GM23248 (cell line): ENCODE results near the gene C13orf42. TPM values are rescaled to one million over a fixed set of nuclear protein-coding genes. Genes with fewer than 3 reads are reported as not detected.
"Not testable (repeated sequence)": the region's sequence is repeated elsewhere in the genome, so short reads cannot be mapped to it uniquely, and the experiment has no call there.

Experiments used
- DNase-seq: peaks from one replicate; pipeline ENCODE4 v3.0.0-alpha.2; 2015
- H2AFZ ChIP-seq: fragments of 200-600 bp; sonication (generic); 2 replicates; pipeline ENCODE4 v1.6.1; 2016; ENCODE audit warnings: antibody characterized with exemption
- H3F3A ChIP-seq: fragments of 200-600 bp; sonication (generic); 2 replicates; pipeline ENCODE4 v1.6.1; 2016; ENCODE audit warnings: mild to moderate bottlenecking, antibody characterized with exemption, mixed run types; ENCODE audit not compliant: insufficient read depth
- H3K27ac ChIP-seq: fragments of 200-600 bp; sonication (generic); 2 replicates; pipeline ENCODE4 v1.5.1; 2016; ENCODE audit warnings: mild to moderate bottlenecking
- H3K27me3 ChIP-seq: fragments of 200-600 bp; sonication (generic); replicated peaks from 2 replicates; pipeline ENCODE4 v1.6.1; 2016; ENCODE audit warnings: mild to moderate bottlenecking; ENCODE audit not compliant: insufficient read depth
- H3K36me3 ChIP-seq: fragments of 200-600 bp; sonication (generic); 2 replicates; pipeline ENCODE4 v1.6.1; 2016; ENCODE audit warnings: low read depth, mild to moderate bottlenecking
- H3K4me1 ChIP-seq: fragments of 200-600 bp; sonication (generic); 2 replicates; pipeline ENCODE4 v1.6.1; 2016; ENCODE audit warnings: mild to moderate bottlenecking; ENCODE audit not compliant: insufficient read depth
- H3K4me2 ChIP-seq: fragments of 200-600 bp; sonication (generic); one replicate; pipeline ENCODE4 v1.6.1; 2016; ENCODE audit warnings: mild to moderate bottlenecking; ENCODE audit not compliant: unreplicated experiment
- H3K4me3 ChIP-seq: fragments of 200-600 bp; sonication (generic); 2 replicates; pipeline ENCODE4 v1.5.1; 2016; ENCODE audit warnings: mild to moderate bottlenecking
- H3K79me2 ChIP-seq: fragments of 200-600 bp; sonication (generic); 2 replicates; pipeline ENCODE4 v1.6.1; 2016; ENCODE audit warnings: mild to moderate bottlenecking; ENCODE audit not compliant: insufficient read depth
- H3K9ac ChIP-seq: fragments of 200-600 bp; sonication (generic); 2 replicates; pipeline ENCODE4 v1.6.1; 2016; ENCODE audit warnings: mild to moderate bottlenecking
- H3K9me2 ChIP-seq: fragments of 200-600 bp; sonication (generic); 2 replicates; pipeline ENCODE4 v1.6.1; 2016; ENCODE audit warnings: mixed run types, mild to moderate bottlenecking, moderate library complexity; ENCODE audit not compliant: insufficient read depth
- H3K9me3 ChIP-seq: fragments of 200-600 bp; sonication (generic); one replicate; pipeline ENCODE4 v1.6.1; 2017; ENCODE audit warnings: low read depth
- H4K20me1 ChIP-seq: fragments of 200-600 bp; sonication (generic); 2 replicates; pipeline ENCODE4 v1.6.0; 2016; ENCODE audit not compliant: insufficient read depth
- EZH2 ChIP-seq: fragments of 200-600 bp; sonication (generic); IDR thresholded peaks from 2 replicates; pipeline ENCODE4 v1.6.1; 2018; ENCODE audit warnings: antibody characterized with exemption, mild to moderate bottlenecking; ENCODE audit not compliant: insufficient read depth, poor library complexity, severe bottlenecking
- EZH2phosphoT487 ChIP-seq: fragments of 200-600 bp; sonication (generic); IDR thresholded peaks from 2 replicates; pipeline ENCODE4 v1.6.1; 2018; ENCODE audit warnings: antibody characterized with exemption, moderate library complexity, mild to moderate bottlenecking, low read depth; ENCODE audit not compliant: insufficient read depth
- WGBS, 2 experiments: methylation state at CpG; one replicate each; pipeline ENCODE4 v1.1.6; 2015 to 2017; ENCODE audit warnings: low lambda C conversion rate in 2 of 2, low coverage in 1 of 2; ENCODE audit errors: missing lambda C conversion rate in 2 of 2; 5-methylcytosine and 5-hydroxymethylcytosine counted together
- in situ Hi-C: fragments of 300-500 bp; cut with MboI; formaldehyde crosslinking; loops from 2 replicates; pipeline ENCODE4 v1.15.0; 2020
- polyA plus RNA-seq: library from polyadenylated mRNA; unstranded; fragments of >200 nt; fragmentation: Nextera tagmentation; extraction: Ambion mirVana; gene quantifications from 2 replicates; pipeline ENCODE4 v1.2.1, GENCODE V29; 2016
- total RNA-seq: library from RNA; depleted of rRNA; stranded (reverse); fragments of >200 nt; shearing (Covaris generic); gene quantifications from 2 replicates; pipeline ENCODE4 v1.2.3, GENCODE V29; 2014

C13orf42 gene
- total and polyA plus RNA-seq, 2 experiments from 2014 or later = not detected

DNA sequence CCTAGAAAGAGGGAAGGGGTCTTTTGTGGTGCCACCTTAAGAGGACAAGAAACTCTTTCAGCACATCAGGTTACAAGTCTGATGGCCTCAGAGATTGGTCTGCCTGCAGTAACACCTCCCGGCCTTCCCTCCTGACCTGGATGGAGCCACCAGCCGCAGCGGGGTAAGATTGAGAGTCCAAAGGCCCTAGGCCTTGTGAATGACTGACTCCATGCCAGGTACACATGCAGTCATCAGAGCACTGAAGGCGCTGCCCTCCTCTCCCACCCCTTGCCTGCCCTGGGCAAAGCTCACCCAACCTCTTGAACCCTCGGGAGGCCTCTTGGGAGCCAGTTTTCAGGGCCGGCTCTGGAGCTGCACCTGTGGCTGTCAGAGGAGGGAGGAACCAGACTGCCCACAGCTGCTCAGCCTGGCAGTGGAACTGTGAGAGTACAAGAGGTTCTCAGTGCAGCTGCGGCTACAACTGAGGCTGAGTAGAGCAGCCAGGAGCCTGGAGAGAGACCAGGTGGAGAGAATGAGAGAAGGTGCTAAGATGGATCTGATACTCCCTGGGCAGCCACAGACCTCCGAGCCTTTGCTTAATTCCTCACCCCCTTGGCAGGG is 23.8 kb upstream of the C13orf42 start:
- H3K4me2 ChIP-seq = no peak overlapping the region
- no peaks in the 10 kb centered on the region for H3K36me3 ChIP-seq
- no peaks in the 10 kb centered on the region for H3K4me1 ChIP-seq
- H3K27ac ChIP-seq = no peak overlapping the region
- H3F3A ChIP-seq = no peaks in the 10 kb centered on the region
- no peaks in the 10 kb centered on the region for H3K9me3 ChIP-seq
- H3K9me2 ChIP-seq = no peaks in the 10 kb centered on the region
- H2AFZ ChIP-seq = no peak overlapping the region
- H3K79me2 ChIP-seq = no peaks in the 10 kb centered on the region
- no peak for DNase-seq
- H3K4me3 ChIP-seq = no peak overlapping the region
- in situ Hi-C loops = no loop called here
- H3K9ac ChIP-seq = no peak overlapping the region
- TF ChIP-seq EZH2phosphoT487 (no peak), EZH2 (no peak)
- H4K20me1 ChIP-seq = no peaks in the 10 kb centered on the region
- H3K27me3 ChIP-seq = peaks cover 8% of the 10 kb centered on the region
- 64 to 65% methylated on average over 8 of the region's 8 CpGs for WGBS, 2 experiments

DNA sequence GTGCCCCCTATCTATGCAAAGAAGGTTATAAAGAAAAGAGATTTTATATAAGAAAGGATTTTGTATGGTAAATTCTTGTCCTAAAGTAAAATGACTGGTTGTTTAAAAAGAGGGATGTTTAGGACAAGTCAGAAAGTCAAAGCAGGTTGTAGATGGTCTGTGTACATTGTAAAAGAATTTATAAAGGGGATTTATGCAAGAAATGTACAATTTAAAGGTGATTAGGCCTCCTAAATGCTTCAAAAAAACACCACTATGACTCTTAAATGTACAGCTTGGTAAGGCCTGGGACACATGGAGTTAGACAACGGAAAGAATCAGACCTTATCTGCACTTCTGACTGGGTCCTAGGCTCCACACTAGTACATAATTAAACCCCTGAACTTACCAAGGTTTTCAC is 19.3 kb upstream of the C13orf42 start:
- H3K4me3 ChIP-seq = no peak overlapping the region
- in situ Hi-C loops = no loop called here
- no peaks in the 10 kb centered on the region for H3K36me3 ChIP-seq
- no peaks in the 10 kb centered on the region; the same call in 1 of the 2 replicates for H3K27me3 ChIP-seq
- H4K20me1 ChIP-seq = no peaks in the 10 kb centered on the region
- no peak overlapping the region for H3K9ac ChIP-seq
- no peak overlapping the region for H3K27ac ChIP-seq
- no peak overlapping the region for H2AFZ ChIP-seq
- H3K9me3 ChIP-seq = no peaks in the 10 kb centered on the region
- no peak for DNase-seq
- no peaks in the 10 kb centered on the region for H3K9me2 ChIP-seq
- 57 to 65% methylated on average over 1 of the region's 1 CpG for WGBS, 2 experiments
- no peaks in the 10 kb centered on the region for H3K4me1 ChIP-seq
- H3K79me2 ChIP-seq = no peaks in the 10 kb centered on the region
- H3K4me2 ChIP-seq = no peak overlapping the region
- H3F3A ChIP-seq = no peaks in the 10 kb centered on the region
- TF ChIP-seq EZH2phosphoT487 (no peak), EZH2 (no peak)

DNA sequence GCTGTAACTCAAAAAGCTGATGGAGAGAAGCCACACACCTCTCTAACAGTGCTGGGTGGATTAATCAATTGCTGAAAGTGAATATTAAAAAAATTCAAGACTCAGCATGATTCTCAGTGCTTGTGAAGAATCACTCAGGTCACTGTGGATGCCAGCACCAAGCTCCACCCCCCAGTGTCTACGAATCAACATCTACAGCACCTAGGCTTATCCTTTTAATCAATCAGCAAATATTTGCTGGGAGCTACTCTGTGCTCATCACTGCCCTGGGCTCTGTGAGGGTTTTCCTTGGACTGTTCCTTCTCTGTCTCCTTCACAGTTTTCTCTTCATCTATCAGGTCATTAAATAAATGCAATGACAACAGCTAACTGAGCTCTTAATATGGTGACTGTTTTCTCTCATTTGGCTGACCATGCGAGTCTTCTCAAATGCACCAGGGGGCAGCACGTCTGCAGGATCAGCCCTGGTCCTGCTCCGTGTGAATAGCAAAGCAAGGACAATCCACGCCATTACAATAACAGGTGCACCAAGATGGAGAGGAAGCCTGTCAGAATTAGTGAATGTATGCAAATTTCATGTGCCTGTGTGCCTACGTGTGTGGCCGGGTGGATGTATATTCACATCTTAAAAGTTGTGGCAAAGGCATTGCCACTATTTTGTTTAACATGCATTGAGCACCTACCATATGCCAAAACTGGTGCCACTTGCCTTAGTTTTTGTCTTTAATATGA is 14.6 kb upstream of the C13orf42 start:
- no peaks in the 10 kb centered on the region for H3K79me2 ChIP-seq
- no peak overlapping the region for H3K4me2 ChIP-seq
- no peaks in the 10 kb centered on the region for H3K9me3 ChIP-seq
- no peaks in the 10 kb centered on the region for H3K36me3 ChIP-seq
- H2AFZ ChIP-seq = no peak overlapping the region
- no peaks in the 10 kb centered on the region for H3K9me2 ChIP-seq
- peak; percentile 84 for DNase-seq
- in situ Hi-C loops = no loop called here
- TF ChIP-seq EZH2phosphoT487 (no peak), EZH2 (no peak)
- no peak overlapping the region for H3K27ac ChIP-seq
- H3K27me3 ChIP-seq = peaks cover 37% of the 10 kb centered on the region
- 18 to 19% methylated on average over 7 of the region's 7 CpGs for WGBS, 2 experiments
- H3K4me1 ChIP-seq = no peaks in the 10 kb centered on the region
- H3F3A ChIP-seq = no peaks in the 10 kb centered on the region
- no peaks in the 10 kb centered on the region for H4K20me1 ChIP-seq
- H3K9ac ChIP-seq = no peak overlapping the region
- H3K4me3 ChIP-seq = no peak overlapping the region

DNA sequence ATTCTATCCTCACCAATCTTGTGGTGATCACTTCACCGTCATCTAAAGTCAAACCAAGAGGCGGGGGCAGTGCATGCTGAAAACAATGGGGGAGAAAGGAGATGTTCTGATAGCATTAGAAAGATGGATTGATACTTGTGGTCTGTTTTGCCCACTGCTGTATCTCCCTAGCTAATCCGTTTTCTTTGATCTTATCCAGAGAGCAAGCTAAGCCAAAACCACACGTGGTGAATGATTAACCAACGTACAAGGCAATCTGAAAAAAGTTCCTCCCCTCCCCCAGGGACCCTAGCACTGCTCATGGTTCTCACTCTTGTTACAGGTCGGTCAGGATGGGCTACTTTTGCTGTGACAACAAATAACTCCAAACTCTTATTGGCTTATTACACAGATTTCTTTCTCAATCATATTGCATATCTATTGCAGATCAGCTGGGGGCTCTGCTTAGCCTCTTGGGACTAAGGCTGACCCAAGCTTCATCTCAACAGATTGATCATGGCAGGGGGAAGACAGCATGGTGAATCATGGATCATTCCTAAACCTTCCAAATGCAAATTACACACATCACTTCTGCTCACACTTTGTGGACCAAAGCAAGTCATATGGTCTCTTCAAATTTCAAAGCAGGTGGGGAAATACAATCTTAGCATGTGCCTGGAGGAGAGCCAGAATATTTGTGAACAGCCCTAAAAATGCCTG is 11.9 kb upstream of the C13orf42 start:
- no peak overlapping the region for H3K4me2 ChIP-seq
- H3K27me3 ChIP-seq = peaks cover 49% of the 10 kb centered on the region
- H3K79me2 ChIP-seq = no peaks in the 10 kb centered on the region
- no peak for DNase-seq
- TF ChIP-seq EZH2phosphoT487 = no peak
- no peak for TF ChIP-seq EZH2
- H3K9me2 ChIP-seq = no peaks in the 10 kb centered on the region
- H3K27ac ChIP-seq = no peak overlapping the region
- H4K20me1 ChIP-seq = no peaks in the 10 kb centered on the region
- H3K9me3 ChIP-seq = no peaks in the 10 kb centered on the region
- no peak overlapping the region for H3K9ac ChIP-seq
- H3F3A ChIP-seq = no peaks in the 10 kb centered on the region
- no peak overlapping the region for H2AFZ ChIP-seq
- no peak overlapping the region for H3K4me3 ChIP-seq
- no peaks in the 10 kb centered on the region for H3K4me1 ChIP-seq
- H3K36me3 ChIP-seq = no peaks in the 10 kb centered on the region
- WGBS, 2 experiments = 6 to 10% methylated on average over 6 of the region's 6 CpGs
- in situ Hi-C loops = no loop called here

DNA sequence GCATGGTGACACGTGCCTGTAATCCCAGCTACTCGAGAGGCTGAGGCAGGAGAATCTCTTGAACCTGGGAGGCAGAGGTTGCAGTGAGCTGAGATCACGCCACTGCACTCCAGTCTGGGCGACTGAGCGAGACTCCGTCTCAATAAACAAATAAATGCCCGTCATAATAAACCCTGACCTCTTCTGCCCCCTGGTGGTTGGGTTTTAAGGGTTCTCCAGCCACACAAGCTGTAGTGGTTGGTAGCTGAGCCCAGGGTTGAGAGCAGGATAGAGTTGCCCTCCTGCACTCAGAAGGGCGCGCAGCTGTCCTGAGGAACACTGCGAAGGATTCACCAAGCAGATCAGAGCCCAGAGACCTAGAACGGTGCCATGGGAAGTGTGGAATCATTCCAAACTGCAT is 9.8 kb upstream of the C13orf42 start:
- H3K9ac ChIP-seq, H3K36me3 ChIP-seq, H3F3A ChIP-seq, H3K4me1 ChIP-seq, H3K27ac ChIP-seq, in situ Hi-C loops, H3K79me2 ChIP-seq, H3K4me2 ChIP-seq, H2AFZ ChIP-seq, H3K9me2 ChIP-seq, H4K20me1 ChIP-seq, H3K4me3 ChIP-seq, H3K9me3 ChIP-seq: not testable (repeated sequence)
- DNase-seq = peak; percentile 23
- peaks cover 58% of the 10 kb centered on the region for H3K27me3 ChIP-seq
- WGBS, 2 experiments = 53 to 55% methylated on average over 11 of the region's 11 CpGs
